HG02610 (cell line): ENCODE results near the gene KRTAP10-1.

Experiments used
- ATAC-seq: cut with Tn5 transposase; IDR thresholded peaks from one replicate; pipeline ENCODE4 v1.9.1; 2021; ENCODE audit warnings: mild to moderate bottlenecking, moderate library complexity; ENCODE audit not compliant: unreplicated experiment

The KRTAP10-1 gene

GRCh38 chr21:44530221-44530902 is 9.6 kb downstream of the KRTAP10-1 start:
- ATAC-seq = no peak

- no peak for ATAC-seq
Observed at GRCh38 chr21:44529503-44530125, 10.4 kb downstream of the KRTAP10-1 start.

- no peak for ATAC-seq
Observed at GRCh38 chr21:44529011-44529421, 11.0 kb downstream of the KRTAP10-1 start.

GRCh38 chr21:44528634-44528995 is 11.4 kb downstream of the KRTAP10-1 start:
- ATAC-seq = no peak

- ATAC-seq = no peak
Observed at GRCh38 chr21:44527983-44528633, 11.9 kb downstream of the KRTAP10-1 start.

- no peak for ATAC-seq
Observed at GRCh38 chr21:44527156-44527982, 12.6 kb downstream of the KRTAP10-1 start.

- no peak for ATAC-seq
Observed at GRCh38 chr21:44526096-44526997, 13.6 kb downstream of the KRTAP10-1 start.

- no peak for ATAC-seq
Observed at GRCh38 chr21:44525391-44526095, 14.5 kb downstream of the KRTAP10-1 start.

- no peak for ATAC-seq
Observed at GRCh38 chr21:44524414-44525371, 15.3 kb downstream of the KRTAP10-1 start.

GRCh38 chr21:44523567-44524413 is 16.2 kb downstream of the KRTAP10-1 start:
- ATAC-seq = no peak

- no peak for ATAC-seq
Observed at GRCh38 chr21:44522753-44523204, 17.2 kb downstream of the KRTAP10-1 start.

- no peak for ATAC-seq
Observed at GRCh38 chr21:44521928-44522752, 17.9 kb downstream of the KRTAP10-1 start.

GRCh38 chr21:44521301-44521927 is 18.6 kb downstream of the KRTAP10-1 start:
- ATAC-seq = no peak

GRCh38 chr21:44520326-44521300 is 19.4 kb downstream of the KRTAP10-1 start:
- no peak for ATAC-seq
